BLaER1 (cell line): ENCODE results near the gene OCIAD1.
"Not testable (repeated sequence)": the region's sequence is repeated elsewhere in the genome, so short reads cannot be mapped to it uniquely, and the experiment has no call there.

Source experiments
- H3K27ac ChIP-seq: shearing (Covaris generic); formaldehyde crosslinking; 2 replicates; pipeline ENCODE4 v1.8.1; 2022
- H3K27me3 ChIP-seq: shearing (Covaris generic); formaldehyde crosslinking; 2 replicates; pipeline ENCODE4 v1.8.1; 2022
- H3K36me3 ChIP-seq: shearing (Covaris generic); formaldehyde crosslinking; 2 replicates; pipeline ENCODE4 v1.8.1; 2022
- H3K4me1 ChIP-seq: shearing (Covaris generic); formaldehyde crosslinking; 2 replicates; pipeline ENCODE4 v1.8.1; 2022
- H3K4me2 ChIP-seq: shearing (Covaris generic); formaldehyde crosslinking; 2 replicates; pipeline ENCODE4 v1.8.1; 2022
- H3K4me3 ChIP-seq: shearing (Covaris generic); formaldehyde crosslinking; 2 replicates; pipeline ENCODE4 v1.8.1; 2022
- H3K9ac ChIP-seq: shearing (Covaris generic); formaldehyde crosslinking; 2 replicates; pipeline ENCODE4 v1.8.1; 2022
- H3K9me3 ChIP-seq: shearing (Covaris generic); formaldehyde crosslinking; 2 replicates; pipeline ENCODE4 v1.8.1; 2022
- H4K20me1 ChIP-seq: shearing (Covaris generic); formaldehyde crosslinking; 2 replicates; pipeline ENCODE4 v1.8.1; 2022
- Cebpa-rat ChIP-seq: shearing (Covaris generic); IDR thresholded peaks from 2 replicates; pipeline ENCODE4 v1.8.1; 2022

The OCIAD1 gene

GRCh38 chr4:48815483-48815882 lies 15.4 kb upstream of the OCIAD1 start:
- H3K36me3 ChIP-seq, result no peaks in the 10 kb centered on the region
- TF ChIP-seq Cebpa-rat, result no peak
- no peaks in the 10 kb centered on the region for H3K27me3 ChIP-seq
- peaks cover 5% of the 10 kb centered on the region; the same call in 1 of the 2 replicates for H3K4me1 ChIP-seq
- H3K4me2 ChIP-seq, result peak overlapping the region; percentile 32
- no peaks in the 10 kb centered on the region for H4K20me1 ChIP-seq
- H3K9me3 ChIP-seq, result no peaks in the 10 kb centered on the region
- H3K4me3 ChIP-seq, result no peak overlapping the region
- no peak overlapping the region for H3K9ac ChIP-seq
- H3K27ac ChIP-seq, result no peak overlapping the region

- not testable (repeated sequence) for H3K36me3 ChIP-seq, H3K9ac ChIP-seq, H4K20me1 ChIP-seq, H3K4me1 ChIP-seq, H3K4me2 ChIP-seq, H3K27me3 ChIP-seq, H3K27ac ChIP-seq, H3K9me3 ChIP-seq, H3K4me3 ChIP-seq
These were observed 14.6 kb upstream of the OCIAD1 start for GRCh38 chr4:48816297-48816696.

DNA sequence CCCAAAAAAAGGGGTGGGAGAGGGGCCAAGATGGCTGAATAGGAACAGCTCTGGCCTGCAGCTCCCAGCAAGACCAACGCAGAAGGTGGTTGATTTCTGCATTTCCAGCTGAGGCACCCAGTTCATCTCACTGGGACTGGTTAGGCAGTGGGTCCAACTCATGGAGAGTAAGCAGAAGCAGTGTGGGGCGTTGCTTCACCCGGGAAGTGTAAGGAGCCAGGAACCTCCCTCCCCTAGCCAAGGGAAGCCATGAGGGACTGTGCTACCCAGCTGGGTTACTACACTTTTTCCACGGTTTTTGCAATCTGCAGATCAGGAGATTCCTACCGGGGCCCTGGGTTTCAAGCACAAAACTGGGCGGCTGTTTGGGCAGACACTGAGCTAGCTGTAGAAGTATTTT lies 13.9 kb upstream of the OCIAD1 start:
- Histone ChIP-seq H3K9me3 (no peaks in the 10 kb centered on the region), H3K36me3 (no peaks in the 10 kb centered on the region), H3K4me2 (no peak overlapping the region), H3K27me3 (no peaks in the 10 kb centered on the region), H3K27ac (no peak overlapping the region), H3K4me3 (no peak overlapping the region), H3K9ac (no peak overlapping the region), H4K20me1 (no peaks in the 10 kb centered on the region), H3K4me1 (peaks cover 13% of the 10 kb centered on the region; the same call in 1 of the 2 replicates)
- no peak for TF ChIP-seq Cebpa-rat

- not testable (repeated sequence) for H3K27ac ChIP-seq, H3K4me3 ChIP-seq, H3K27me3 ChIP-seq, H3K4me1 ChIP-seq, H3K9me3 ChIP-seq, H4K20me1 ChIP-seq, H3K9ac ChIP-seq, H3K36me3 ChIP-seq
- peak overlapping the region; percentile 50 for H3K4me2 ChIP-seq
These were observed 9.5 kb upstream of the OCIAD1 start for GRCh38 chr4:48821431-48821830.

DNA sequence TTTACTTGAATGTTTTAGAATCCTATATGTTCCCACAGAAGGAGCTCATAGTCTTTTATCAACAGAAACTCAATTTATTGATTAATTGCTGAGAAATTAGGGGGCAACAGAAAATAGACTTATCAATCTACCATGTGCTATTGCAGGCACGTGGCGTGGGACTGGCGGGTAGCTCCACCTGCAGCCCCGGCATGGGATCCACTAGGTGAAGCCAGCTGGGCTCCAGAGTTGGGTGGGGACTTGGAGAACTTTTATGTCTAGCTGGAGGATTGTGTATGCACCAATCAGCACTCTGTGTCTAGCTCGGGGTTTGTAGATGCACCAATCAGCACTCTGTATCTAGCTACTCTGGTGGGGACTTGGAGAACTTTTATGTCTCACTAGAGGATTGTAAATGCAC lies 3.3 kb upstream of the OCIAD1 start:
- peaks cover 16% of the 10 kb centered on the region; the same call in 1 of the 2 replicates for H3K9me3 ChIP-seq
- H3K27ac ChIP-seq, result no peak overlapping the region
- H3K4me2 ChIP-seq, result no peak overlapping the region
- H4K20me1 ChIP-seq, result no peaks in the 10 kb centered on the region
- H3K36me3 ChIP-seq, result 0 out of 2 replicates have a peak, but pooled peaks cover 2% of the 10 kb centered on the region
- H3K27me3 ChIP-seq, result no peaks in the 10 kb centered on the region
- H3K4me3 ChIP-seq, result no peak overlapping the region
- TF ChIP-seq Cebpa-rat, result no peak
- H3K4me1 ChIP-seq, result peaks cover 13% of the 10 kb centered on the region
- no peak overlapping the region for H3K9ac ChIP-seq

GRCh38 chr4:48831532-48832030 lies 693 bp downstream of the OCIAD1 start:
- Histone ChIP-seq H3K9ac (peak overlapping the region; percentile 98), H3K4me1 (peaks cover 18% of the 10 kb centered on the region), H4K20me1 (0 out of 2 replicates have a peak, but pooled peaks cover 1% of the 10 kb centered on the region), H3K4me2 (peak overlapping the region; percentile 89), H3K9me3 (peaks cover 16% of the 10 kb centered on the region; the same call in 1 of the 2 replicates), H3K4me3 (peak overlapping the region; percentile 89), H3K27ac (peak overlapping the region; percentile 98), H3K36me3 (peaks cover 36% of the 10 kb centered on the region), H3K27me3 (no peaks in the 10 kb centered on the region)
- TF ChIP-seq Cebpa-rat, result no peak

GRCh38 chr4:48832571-48832970 lies 1.7 kb downstream of the OCIAD1 start:
- H3K9me3 ChIP-seq, result peaks cover 14% of the 10 kb centered on the region; the same call in 1 of the 2 replicates
- peak overlapping the region; percentile 89 for H3K4me2 ChIP-seq
- no peak overlapping the region for H3K9ac ChIP-seq
- H3K4me1 ChIP-seq, result peaks cover 18% of the 10 kb centered on the region
- no peak for TF ChIP-seq Cebpa-rat
- no peak overlapping the region for H3K27ac ChIP-seq
- peaks cover 8% of the 10 kb centered on the region; the same call in 1 of the 2 replicates for H4K20me1 ChIP-seq
- H3K4me3 ChIP-seq, result peak overlapping the region; percentile 89; the same call in 1 of the 2 replicates
- peaks cover 46% of the 10 kb centered on the region for H3K36me3 ChIP-seq
- no peaks in the 10 kb centered on the region for H3K27me3 ChIP-seq

DNA sequence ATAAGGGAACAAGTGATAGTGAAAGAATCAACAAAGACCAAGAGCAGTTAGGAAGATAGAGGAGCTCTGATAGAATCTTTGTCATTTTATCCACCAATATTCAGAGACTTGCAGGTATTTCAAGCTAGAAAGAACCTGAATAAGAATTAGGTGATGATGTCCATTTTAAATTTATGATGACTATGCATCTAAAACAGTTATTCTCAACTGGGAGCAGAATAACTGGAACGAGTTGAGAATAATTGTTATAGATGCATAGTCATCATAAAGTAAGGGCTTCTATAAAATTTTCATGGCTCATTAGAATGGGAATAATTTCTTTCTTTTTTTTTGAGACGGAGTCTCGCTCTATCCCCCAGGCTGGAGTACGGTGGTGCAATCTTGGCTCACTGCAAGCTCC lies 5.8 kb downstream of the OCIAD1 start:
- Histone ChIP-seq H3K9me3 (no peaks in the 10 kb centered on the region), H3K36me3 (peaks cover 87% of the 10 kb centered on the region), H3K4me3 (no peak overlapping the region), H3K4me1 (peaks cover 14% of the 10 kb centered on the region), H3K4me2 (no peak overlapping the region), H3K9ac (no peak overlapping the region), H3K27me3 (no peaks in the 10 kb centered on the region), H4K20me1 (peaks cover 46% of the 10 kb centered on the region), H3K27ac (no peak overlapping the region)
- no peak for TF ChIP-seq Cebpa-rat

DNA sequence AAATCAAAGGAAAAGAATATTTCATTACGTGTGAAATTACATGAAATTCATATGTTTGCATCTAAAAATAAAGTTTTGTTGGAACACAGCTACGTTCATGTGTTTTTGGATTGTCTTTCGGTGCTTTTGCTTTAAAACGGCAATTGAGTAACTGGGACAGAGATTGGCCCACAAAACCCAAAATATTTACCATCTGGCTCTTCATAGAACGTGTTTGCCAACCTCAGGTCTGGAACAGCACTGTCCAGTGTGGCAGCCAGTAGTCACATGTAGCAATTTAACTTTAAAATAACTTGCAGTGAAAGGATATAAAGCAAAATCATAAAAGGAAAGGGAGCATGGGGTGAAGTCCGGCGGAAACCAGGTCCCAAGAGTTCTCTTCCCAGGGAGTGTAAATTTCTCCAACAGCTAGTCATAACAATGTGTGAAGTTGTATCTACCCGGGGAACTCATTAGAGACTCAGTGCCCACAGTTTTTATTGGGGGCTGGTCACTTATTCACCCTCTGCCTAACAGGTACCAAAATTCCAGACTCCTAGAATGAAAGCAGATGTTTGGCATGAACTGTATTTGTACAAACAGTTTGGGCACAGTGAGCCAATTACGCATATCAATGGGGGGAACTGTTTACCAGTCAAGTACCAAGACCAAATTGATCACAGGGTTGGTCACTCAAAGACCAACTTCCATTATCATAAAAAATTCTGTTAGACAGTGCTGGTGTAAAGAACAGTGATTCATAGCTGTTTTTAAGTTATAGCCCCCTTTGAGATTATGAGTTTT lies 10.3 kb downstream of the OCIAD1 start:
- Histone ChIP-seq H3K27me3 (no peaks in the 10 kb centered on the region), H3K9me3 (no peaks in the 10 kb centered on the region), H3K9ac (no peak overlapping the region), H3K4me2 (no peak overlapping the region), H3K4me1 (no peaks in the 10 kb centered on the region), H4K20me1 (peaks cover 46% of the 10 kb centered on the region), H3K4me3 (no peak overlapping the region), H3K27ac (no peak overlapping the region), H3K36me3 (peaks cover 98% of the 10 kb centered on the region)
- TF ChIP-seq Cebpa-rat, result no peak

- H3K4me3 ChIP-seq, result no peak overlapping the region
- H4K20me1 ChIP-seq, result peaks cover 23% of the 10 kb centered on the region
- no peak overlapping the region for H3K27ac ChIP-seq
- no peaks in the 10 kb centered on the region for H3K27me3 ChIP-seq
- no peak overlapping the region for H3K9ac ChIP-seq
- H3K36me3 ChIP-seq, result peaks cover 89% of the 10 kb centered on the region
- no peaks in the 10 kb centered on the region for H3K9me3 ChIP-seq
- TF ChIP-seq Cebpa-rat, result no peak
- H3K4me2 ChIP-seq, result no peak overlapping the region
- H3K4me1 ChIP-seq, result no peaks in the 10 kb centered on the region
These were observed 14.0 kb downstream of the OCIAD1 start for GRCh38 chr4:48844843-48845242.

GRCh38 chr4:48848799-48849198 lies 17.9 kb downstream of the OCIAD1 start:
- not testable (repeated sequence) for H3K9ac ChIP-seq, H3K27ac ChIP-seq, H3K9me3 ChIP-seq, H3K4me2 ChIP-seq, H3K4me1 ChIP-seq, H3K27me3 ChIP-seq, H3K4me3 ChIP-seq
- Histone ChIP-seq H3K36me3 (peaks cover 90% of the 10 kb centered on the region), H4K20me1 (peaks cover 13% of the 10 kb centered on the region; the same call in 1 of the 2 replicates)
